GM12878 (cell line): ENCODE results near the gene PTPRM.

Source experiments
- CTCF ChIP-seq, 3 experiments: IDR thresholded peaks in 2 of 3; conservative IDR thresholded peaks in 1 of 3; 2 replicates each; pipeline ENCODE4 v1.5.1; 2011; ENCODE audit warnings: low read depth in 3 of 3, low read length in 3 of 3, mild to moderate bottlenecking in 3 of 3, control low read depth in 2 of 3, moderate library complexity in 2 of 3, inconsistent platforms in 1 of 3, mixed read lengths in 1 of 3; ENCODE audit not compliant: control insufficient read depth in 2 of 3, insufficient read depth in 1 of 3; ENCODE audit errors: extremely low read depth in 1 of 3
- POLR2A ChIP-seq: IDR thresholded peaks from 2 replicates; pipeline ENCODE4 v1.6.1; 2011; ENCODE audit warnings: low read depth, mild to moderate bottlenecking, low read length
- POLR2AphosphoS5 ChIP-seq: IDR thresholded peaks from 2 replicates; pipeline ENCODE4 v1.6.1; 2011; ENCODE audit warnings: mild to moderate bottlenecking, low read length, inconsistent platforms
- RELA ChIP-seq: fragments of 450-650 bp; IDR thresholded peaks from 2 replicates; pipeline ENCODE4 v1.8.0; 2014; ENCODE audit warnings: borderline replicate concordance; ENCODE audit not compliant: partially characterized antibody
- ZNF217 ChIP-seq: fragments of 450-650 bp; IDR thresholded peaks from 2 replicates; pipeline ENCODE4 v1.6.1; 2017; ENCODE audit warnings: antibody characterized with exemption, mild to moderate bottlenecking

GRCh38 chr18:7668392-7668791 lies 101.3 kb downstream of the PTPRM start:
- TF ChIP-seq CTCF (IDR thresholded peaks at IDR 0.05 in 2 of 3, conservative IDR thresholded peaks at IDR 0.05 in 1 of 3; ENCODE audit: control insufficient read depth in 2 of 3, extremely low read depth in 1 of 3, insufficient read depth in 1 of 3, low read depth in 3 of 3, low read length in 3 of 3) (no peak), POLR2AphosphoS5 (no peak), POLR2A (no peak), RELA (no peak), ZNF217 (no peak)
